GM12878 (cell line): ENCODE measurements around the gene C1orf198. TPM values are rescaled to one million over a fixed set of nuclear protein-coding genes. Genes with fewer than 3 reads are reported as not detected.

ENCODE experiments used
- ATAC-seq: fragments of 200-7000 bp; cut with Tn5 transposase; 3 replicates; pipeline ENCODE4 v1.9.1; 2020; ENCODE audit warnings: mild to moderate bottlenecking, moderate library complexity
- BruUV-seq: library from RNA; stranded (reverse); fragments of 400-500 nt; replicated peaks from 2 replicates; lab custom pipeline; 2021; lab: Mats Ljungman, UMichigan
- CTCF ChIA-PET: fragments of 300-600 bp; sonication (Branson Sonifier 250); formaldehyde crosslinking; extraction: SDS; loops from one replicate; lab custom pipeline; 2021; ENCODE audit warnings: inconsistent platforms; lab: Yijun Ruan, JAX
- POLR2A ChIA-PET: fragments of 350-600 bp; formaldehyde crosslinking; extraction: SDS; loops from one replicate; lab custom pipeline; 2021; ENCODE audit warnings: inconsistent platforms; lab: Charles Lee
- RAD21 ChIA-PET: fragments of 300-600 bp; sonication (Branson Sonifier 250); formaldehyde crosslinking; loops from one replicate; lab custom pipeline; 2023; ENCODE audit warnings: antibody characterized with exemption; ENCODE audit not compliant: unreplicated experiment; lab: Charles Lee
- SMC1A ChIA-PET: fragments of 300-600 bp; sonication (Branson Sonifier 250); formaldehyde crosslinking; loops from one replicate; lab custom pipeline; 2023; ENCODE audit not compliant: unreplicated experiment, uncharacterized antibody; lab: Charles Lee
- DNase-seq: peaks from one replicate; pipeline ENCODE4 v3.0.0-alpha.2; 2011; ENCODE audit warnings: low read depth, low spot score
- FAIRE-seq: peaks from 3 replicates; lab custom pipeline; 2011; peaks lifted over from hg19 to GRCh38; lab: Jason Lieb, UNC
- H2AFZ ChIP-seq: 2 replicates; pipeline ENCODE4 v1.6.0; 2011; ENCODE audit warnings: low read depth, low read length, control low read depth; ENCODE audit not compliant: control insufficient read depth
- H3K27ac ChIP-seq: 2 replicates; pipeline ENCODE4 v1.5.1; 2011; ENCODE audit warnings: control low read depth; ENCODE audit not compliant: control insufficient read depth, insufficient read depth
- H3K27me3 ChIP-seq, 2 experiments: replicated peaks in 1 of 2; 2 replicates each; pipeline versions ENCODE4 v1.6.0 to v1.6.1; 2011; ENCODE audit warnings: low read length in 1 of 2; ENCODE audit not compliant: control insufficient read depth in 2 of 2, insufficient read depth in 2 of 2
- H3K36me3 ChIP-seq, 2 experiments: 2 replicates each; pipeline ENCODE4 v1.5.1; 2011; ENCODE audit warnings: low read length in 1 of 2; ENCODE audit not compliant: control insufficient read depth in 2 of 2, insufficient read depth in 2 of 2
- H3K4me1 ChIP-seq: 2 replicates; pipeline ENCODE4 v1.6.1; 2011; ENCODE audit warnings: mild to moderate bottlenecking, low read length, moderate library complexity, mixed read lengths; ENCODE audit not compliant: control insufficient read depth, insufficient read depth
- H3K4me2 ChIP-seq: 2 replicates; pipeline ENCODE4 v1.6.0; 2011; ENCODE audit warnings: control low read depth; ENCODE audit not compliant: control insufficient read depth, insufficient read depth
- H3K4me3 ChIP-seq: fragments of 200-600 bp; sonication (generic); 2 replicates; pipeline ENCODE4 v1.5.1; 2016
- H3K79me2 ChIP-seq: 2 replicates; pipeline ENCODE4 v1.6.0; 2011; ENCODE audit warnings: low read length; ENCODE audit not compliant: control insufficient read depth, insufficient read depth
- H3K9ac ChIP-seq: 2 replicates; pipeline ENCODE4 v1.8.0; 2011; ENCODE audit warnings: low read length, control low read depth, mixed read lengths; ENCODE audit not compliant: control insufficient read depth, insufficient read depth
- H3K9me3 ChIP-seq: replicated peaks from 3 replicates; pipeline ENCODE4 v1.5.1; 2011; ENCODE audit warnings: mild to moderate bottlenecking, low read length; ENCODE audit not compliant: control insufficient read depth, insufficient read depth
- H4K20me1 ChIP-seq: 2 replicates; pipeline ENCODE4 v1.6.0; 2011; ENCODE audit not compliant: control insufficient read depth, insufficient read depth
- ATF2 ChIP-seq: IDR thresholded peaks from 2 replicates; pipeline ENCODE4 v1.6.1; 2012; ENCODE audit warnings: low read length, inconsistent platforms
- CBFB ChIP-seq: IDR thresholded peaks from 2 replicates; pipeline ENCODE4 v1.6.1; 2016; ENCODE audit warnings: antibody characterized with exemption, low read depth
- CBX3 ChIP-seq: fragments of 200-600 bp; sonication (generic); IDR thresholded peaks from 2 replicates; pipeline ENCODE4 v1.6.1; 2016; ENCODE audit warnings: low read depth, borderline replicate concordance
- CEBPB ChIP-seq, 2 experiments: fragments of 150-350 bp in 1 of 2; IDR thresholded peaks; 2 replicates each; pipeline ENCODE4 v1.6.1; 2012 to 2014; ENCODE audit warnings: low read depth in 2 of 2, low read length in 2 of 2, borderline replicate concordance in 1 of 2, inconsistent platforms in 1 of 2
- CUX1 ChIP-seq: IDR thresholded peaks from 2 replicates; pipeline ENCODE4 v1.6.1; 2012; ENCODE audit warnings: improper control_type of control experiment, low read depth, low read length; ENCODE audit not compliant: insufficient replicate concordance
- EED ChIP-seq: sonication (generic); IDR thresholded peaks from 2 replicates; pipeline ENCODE4 v1.6.1; 2016; ENCODE audit warnings: antibody characterized with exemption, low read depth
- FOS ChIP-seq: IDR thresholded peaks from 3 replicates; pipeline ENCODE4 v1.6.1; 2011; ENCODE audit warnings: borderline replicate concordance; ENCODE audit not compliant: insufficient read length; ENCODE audit errors: extremely low read depth
- HSF1 ChIP-seq: fragments of 150-350 bp; IDR thresholded peaks from 2 replicates; pipeline ENCODE4 v1.6.1; 2014; ENCODE audit warnings: mild to moderate bottlenecking, low read depth, low read length
- IKZF1 ChIP-seq: fragments of 450-650 bp; conservative IDR thresholded peaks from 2 replicates; pipeline ENCODE4 v1.6.1; 2017; ENCODE audit warnings: antibody characterized with exemption, mild to moderate bottlenecking
- LARP7 ChIP-seq: fragments of 450-650 bp; IDR thresholded peaks from 2 replicates; pipeline ENCODE4 v1.6.1; 2017; ENCODE audit warnings: mild to moderate bottlenecking
- NBN ChIP-seq: fragments of 450-650 bp; IDR thresholded peaks from 2 replicates; pipeline ENCODE4 v1.6.1; 2016
- RAD21 ChIP-seq: IDR thresholded peaks from 2 replicates; pipeline ENCODE4 v1.6.1; 2011; ENCODE audit warnings: mild to moderate bottlenecking, low read depth, low read length, moderate library complexity; ENCODE audit not compliant: insufficient read depth
- RUNX3 ChIP-seq: IDR thresholded peaks from 2 replicates; pipeline ENCODE4 v1.6.1; 2012; ENCODE audit warnings: low read length, inconsistent platforms
- SUPT20H ChIP-seq: IDR thresholded peaks from 2 replicates; pipeline ENCODE4 v1.6.1; 2011; ENCODE audit warnings: low read depth, mild to moderate bottlenecking, low read length, moderate library complexity, borderline replicate concordance; ENCODE audit not compliant: control insufficient read depth
- SUZ12 ChIP-seq: fragments of 200-600 bp; sonication (generic); IDR thresholded peaks from one replicate; pipeline ENCODE4 v1.6.1; 2018; ENCODE audit warnings: antibody characterized with exemption, mild to moderate bottlenecking; ENCODE audit not compliant: unreplicated experiment
- TAF1 ChIP-seq: IDR thresholded peaks from 2 replicates; pipeline ENCODE4 v1.6.1; 2011; ENCODE audit warnings: mild to moderate bottlenecking, low read depth, low read length, borderline replicate concordance
- TCF7 ChIP-seq: IDR thresholded peaks from 2 replicates; pipeline ENCODE4 v1.6.1; 2014; ENCODE audit warnings: antibody characterized with exemption, borderline replicate concordance
- WGBS: methylation state at CpG from one replicate; pipeline ENCODE4 v1.1.6; 2016; ENCODE audit warnings: low lambda C conversion rate; ENCODE audit not compliant: insufficient replicate concordance, insufficient coverage; ENCODE audit errors: missing lambda C conversion rate; 5-methylcytosine and 5-hydroxymethylcytosine counted together
- in situ Hi-C: fragments of 300-500 bp; cut with MboI; formaldehyde crosslinking; loops from 9 replicates; pipeline ENCODE4 v1.14.3; 2018; ENCODE audit warnings: mixed read lengths
- intact Hi-C: fragments of 100-400 bp; cut with micrococcal nuclease; formaldehyde crosslinking; loops from one replicate; pipeline ENCODE4 v1.14.2; 2022; ENCODE audit not compliant: unreplicated experiment
- polyA plus RNA-seq, 11 experiments: library from polyadenylated mRNA; depleted of rRNA in 4 of 11; unstranded in 6 of 11; stranded (reverse) in 5 of 11; fragments of >200 nt; fragmentation: Nextera tagmentation in 4 of 11; fragmentation: Illumina TruSeq in 1 of 11; extraction: Ambion mirVana in 4 of 11; extraction: Trizol in 1 of 11; gene quantifications; 1 replicate in 1 of 11; 2 replicates in 10 of 11; pipeline versions ENCODE4 v1.2.1 to v1.2.3, GENCODE V29; 2011 to 2016; ENCODE audit warnings: inconsistent platforms in 2 of 11, missing spikeins in 2 of 11, low read depth in 1 of 11
- total RNA-seq, 4 experiments: library from RNA; depleted of rRNA in 3 of 4; stranded (reverse); fragments of >200 nt in 3 of 4; fragmentation: Illumina TruSeq in 1 of 4; extraction: Trizol in 1 of 4; gene quantifications; 2 replicates each; pipeline versions ENCODE4 v1.2.1 to v1.2.3, GENCODE V29; 2013 to 2021

Gene C1orf198
- total and polyA plus RNA-seq, 10 of the 15 experiments (the other 5 are each of a cell fraction or from before 2014, with no cell fraction given) = 0.16 to 2.8 (median 1.1) TPM

- SMC1A ChIA-PET = interaction anchor here (0.6 to 0.9 kb wide), 2 partner anchors 183 to 185 kb away, joined by 3 read pairs; no protein-coding TSS in a partner anchor
- no peak for FAIRE-seq
- 97% methylated on average over 4 of the region's 4 CpGs for WGBS
- intact Hi-C loops (no loop called here), in situ Hi-C loops (no loop called here)
- no peak overlapping the region for H3K9ac ChIP-seq
- no peak for DNase-seq
- POLR2A ChIA-PET = no interaction called here
- no peaks in the 10 kb centered on the region for H3K9me3 ChIP-seq
- ATAC-seq = no peak
- no peaks in the 10 kb centered on the region for H3K4me1 ChIP-seq
- BruUV-seq = no TSS peak
- no peaks in the 10 kb centered on the region for H3K27me3 ChIP-seq
- RAD21 ChIA-PET = no interaction called here
- CTCF ChIA-PET = interaction anchor here (0.9 to 1.3 kb wide), 4 partner anchors 8 to 13 kb away, joined by 3 to 4 read pairs (median 3); no protein-coding TSS in a partner anchor
- no peak overlapping the region for H3K27ac ChIP-seq
- no peaks in the 10 kb centered on the region for H4K20me1 ChIP-seq
- H2AFZ ChIP-seq = no peak overlapping the region
- no peak overlapping the region for H3K4me2 ChIP-seq
- peaks cover 0 to 16% of the 10 kb centered on the region in 2 experiments; a peak in 2 of 4 replicates for H3K36me3 ChIP-seq
- no peaks in the 10 kb centered on the region for H3K79me2 ChIP-seq
- H3K4me3 ChIP-seq = no peak overlapping the region
- no peak for TF ChIP-seq FOS
- TF ChIP-seq EED = no peak
- no peak for TF ChIP-seq CEBPB (IDR thresholded peaks at IDR 0.05; ENCODE audit: borderline replicate concordance in 1 of 2, low read depth in 2 of 2, low read length in 2 of 2)
- no peak for TF ChIP-seq RAD21
- TF ChIP-seq TAF1 = no peak
- TF ChIP-seq NBN = no peak
- no peak for TF ChIP-seq HSF1
- TF ChIP-seq CUX1 = no peak
- TF ChIP-seq TCF7 = no peak
- no peak for TF ChIP-seq CBFB
- no peak for TF ChIP-seq LARP7
- no peak for TF ChIP-seq CBX3
- TF ChIP-seq SUPT20H = no peak
- no peak for TF ChIP-seq RUNX3
- no peak for TF ChIP-seq SUZ12
- TF ChIP-seq ATF2 = no peak
- TF ChIP-seq IKZF1 = no peak
Measured at GRCh38 chr1:230907472-230908205, 39.3 kb upstream of the C1orf198 start.
